Peyer's patch (tissue), 4 donors: ENCODE data around the gene CAPN10.

Source experiments
- CTCF ChIP-seq, 6 experiments: fragments of 450-650 bp in 4 of 6; fragments of 200-600 bp in 2 of 6; sonication (generic) in 1 of 6; IDR thresholded peaks; one replicate each; pipeline ENCODE4 v1.5.1; 2017 to 2019; ENCODE audit warnings: antibody characterized with exemption in 6 of 6, mild to moderate bottlenecking in 3 of 6, moderate library complexity in 1 of 6
- POLR2A ChIP-seq, 2 donors: fragments of 450-650 bp; IDR thresholded peaks; one replicate each; pipeline ENCODE4 v1.5.1; 2017; ENCODE audit warnings: antibody characterized with exemption in 2 of 2, mild to moderate bottlenecking in 2 of 2, moderate library complexity in 2 of 2

- TF ChIP-seq CTCF (IDR thresholded peaks at IDR 0.05), result no peak
- no peak for TF ChIP-seq POLR2A (IDR thresholded peaks at IDR 0.05)
These were observed 4.7 kb downstream of the CAPN10 start for GRCh38 chr2:240591226-240591625.
